PFSK-1 (cell line): ENCODE measurements around the gene JKAMP.

Source experiments
- FOXP2 ChIP-seq: optimal IDR thresholded peaks from 2 replicates; pipeline ENCODE3; 2011; ENCODE audit warnings: borderline replicate concordance, control low read depth, inconsistent platforms; ENCODE audit not compliant: insufficient read depth; ENCODE audit errors: extremely low read length, extremely low read depth
- POLR2AphosphoS5 ChIP-seq: IDR thresholded peaks from 2 replicates; pipeline ENCODE4 v1.6.1; 2012; ENCODE audit warnings: low read depth, mild to moderate bottlenecking, control low read depth, low read length, moderate library complexity
- SIN3A ChIP-seq: IDR thresholded peaks from 2 replicates; pipeline ENCODE4 v1.6.1; 2012; ENCODE audit warnings: mild to moderate bottlenecking, low read length, moderate library complexity, borderline replicate concordance; ENCODE audit not compliant: insufficient read depth
- TAF1 ChIP-seq: IDR thresholded peaks from 2 replicates; pipeline ENCODE4 v1.6.1; 2012; ENCODE audit warnings: low read length, control low read depth, borderline replicate concordance; ENCODE audit not compliant: insufficient read depth
- TF ChIP-seq, protein P1 (sequence below), 2 experiments: IDR thresholded peaks; 2 replicates each; pipeline versions ENCODE4 v1.6.1 to v1.8.0; 2011 to 2012; ENCODE audit warnings: low read depth in 2 of 2, low read length in 2 of 2, control low read depth in 1 of 2, inconsistent platforms in 1 of 2, mild to moderate bottlenecking in 1 of 2, moderate library complexity in 1 of 2; ENCODE audit not compliant: insufficient read depth in 1 of 2

JKAMP gene

DNA sequence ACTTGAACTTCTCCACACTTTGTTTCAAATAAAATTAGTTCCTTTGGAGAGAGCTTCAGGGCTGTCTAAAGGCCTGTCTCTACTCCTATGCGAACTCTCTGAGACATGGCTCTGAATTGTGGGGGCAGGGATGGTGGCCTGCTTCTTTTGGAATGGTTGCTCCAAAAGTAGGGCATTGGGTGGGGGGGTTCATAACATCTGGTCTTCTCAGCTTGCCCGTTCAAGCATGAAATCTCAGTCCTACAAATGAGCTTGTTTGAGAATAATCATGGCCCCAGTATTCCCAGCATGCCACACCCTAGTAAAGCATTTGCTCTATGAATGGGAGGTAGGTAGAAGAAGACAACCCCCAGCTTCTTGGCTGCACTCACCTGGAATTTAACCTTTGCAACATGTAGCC is 25.8 kb upstream of the JKAMP start:
- no peak for TF ChIP-seq SIN3A
- TF ChIP-seq FOXP2: no peak
- no peak for TF ChIP-seq TAF1
- no peak for TF ChIP-seq POLR2AphosphoS5
- TF ChIP-seq, protein P1, sequence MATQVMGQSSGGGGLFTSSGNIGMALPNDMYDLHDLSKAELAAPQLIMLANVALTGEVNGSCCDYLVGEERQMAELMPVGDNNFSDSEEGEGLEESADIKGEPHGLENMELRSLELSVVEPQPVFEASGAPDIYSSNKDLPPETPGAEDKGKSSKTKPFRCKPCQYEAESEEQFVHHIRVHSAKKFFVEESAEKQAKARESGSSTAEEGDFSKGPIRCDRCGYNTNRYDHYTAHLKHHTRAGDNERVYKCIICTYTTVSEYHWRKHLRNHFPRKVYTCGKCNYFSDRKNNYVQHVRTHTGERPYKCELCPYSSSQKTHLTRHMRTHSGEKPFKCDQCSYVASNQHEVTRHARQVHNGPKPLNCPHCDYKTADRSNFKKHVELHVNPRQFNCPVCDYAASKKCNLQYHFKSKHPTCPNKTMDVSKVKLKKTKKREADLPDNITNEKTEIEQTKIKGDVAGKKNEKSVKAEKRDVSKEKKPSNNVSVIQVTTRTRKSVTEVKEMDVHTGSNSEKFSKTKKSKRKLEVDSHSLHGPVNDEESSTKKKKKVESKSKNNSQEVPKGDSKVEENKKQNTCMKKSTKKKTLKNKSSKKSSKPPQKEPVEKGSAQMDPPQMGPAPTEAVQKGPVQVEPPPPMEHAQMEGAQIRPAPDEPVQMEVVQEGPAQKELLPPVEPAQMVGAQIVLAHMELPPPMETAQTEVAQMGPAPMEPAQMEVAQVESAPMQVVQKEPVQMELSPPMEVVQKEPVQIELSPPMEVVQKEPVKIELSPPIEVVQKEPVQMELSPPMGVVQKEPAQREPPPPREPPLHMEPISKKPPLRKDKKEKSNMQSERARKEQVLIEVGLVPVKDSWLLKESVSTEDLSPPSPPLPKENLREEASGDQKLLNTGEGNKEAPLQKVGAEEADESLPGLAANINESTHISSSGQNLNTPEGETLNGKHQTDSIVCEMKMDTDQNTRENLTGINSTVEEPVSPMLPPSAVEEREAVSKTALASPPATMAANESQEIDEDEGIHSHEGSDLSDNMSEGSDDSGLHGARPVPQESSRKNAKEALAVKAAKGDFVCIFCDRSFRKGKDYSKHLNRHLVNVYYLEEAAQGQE (IDR thresholded peaks at IDR 0.05; ENCODE audit: insufficient read depth in 1 of 2, low read depth in 2 of 2, low read length in 2 of 2): no peak

DNA sequence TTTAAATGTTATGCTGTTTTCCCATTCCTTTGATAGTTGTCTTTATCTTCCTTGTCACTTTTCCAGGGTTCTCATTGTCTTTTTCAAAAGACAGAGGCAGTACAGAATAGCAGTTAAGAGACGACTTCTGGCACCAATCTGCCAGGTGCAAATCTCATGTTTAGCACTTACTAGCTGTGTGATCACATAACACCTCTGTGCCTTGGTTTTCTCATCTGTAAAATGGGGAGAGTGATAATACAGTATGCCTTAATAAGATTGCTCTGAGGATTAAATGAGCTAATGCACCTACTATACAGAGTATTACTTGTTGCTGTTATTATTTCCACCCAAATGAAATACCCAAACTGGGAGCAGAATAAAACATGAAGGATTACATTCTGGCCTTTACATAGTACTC is 23.9 kb upstream of the JKAMP start:
- TF ChIP-seq SIN3A (no peak), TAF1 (no peak), FOXP2 (no peak), POLR2AphosphoS5 (no peak)
- TF ChIP-seq, protein P1 (IDR thresholded peaks at IDR 0.05; ENCODE audit: insufficient read depth in 1 of 2, low read depth in 2 of 2, low read length in 2 of 2): no peak

DNA sequence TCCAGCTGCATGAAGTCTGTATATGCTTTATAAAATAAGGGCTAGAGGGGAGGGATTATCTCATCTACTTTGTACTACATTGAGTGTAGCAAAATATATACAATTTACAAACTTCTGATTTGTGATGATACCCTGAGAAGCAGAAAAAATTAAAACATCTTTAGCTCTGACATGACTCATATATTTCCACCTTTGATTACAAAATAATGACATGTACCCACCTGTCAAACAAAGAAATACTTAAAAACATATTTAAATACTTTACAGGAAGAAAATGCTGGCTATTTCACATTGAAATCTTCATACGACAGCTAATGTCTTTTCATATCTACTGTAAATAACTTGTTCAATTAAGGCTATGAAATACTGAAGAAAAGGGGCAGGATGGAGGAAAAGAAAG is 22.4 kb upstream of the JKAMP start:
- TF ChIP-seq SIN3A (no peak), TAF1 (no peak), POLR2AphosphoS5 (no peak), FOXP2 (no peak)
- TF ChIP-seq, protein P1 (IDR thresholded peaks at IDR 0.05; ENCODE audit: insufficient read depth in 1 of 2, low read depth in 2 of 2, low read length in 2 of 2): no peak

DNA sequence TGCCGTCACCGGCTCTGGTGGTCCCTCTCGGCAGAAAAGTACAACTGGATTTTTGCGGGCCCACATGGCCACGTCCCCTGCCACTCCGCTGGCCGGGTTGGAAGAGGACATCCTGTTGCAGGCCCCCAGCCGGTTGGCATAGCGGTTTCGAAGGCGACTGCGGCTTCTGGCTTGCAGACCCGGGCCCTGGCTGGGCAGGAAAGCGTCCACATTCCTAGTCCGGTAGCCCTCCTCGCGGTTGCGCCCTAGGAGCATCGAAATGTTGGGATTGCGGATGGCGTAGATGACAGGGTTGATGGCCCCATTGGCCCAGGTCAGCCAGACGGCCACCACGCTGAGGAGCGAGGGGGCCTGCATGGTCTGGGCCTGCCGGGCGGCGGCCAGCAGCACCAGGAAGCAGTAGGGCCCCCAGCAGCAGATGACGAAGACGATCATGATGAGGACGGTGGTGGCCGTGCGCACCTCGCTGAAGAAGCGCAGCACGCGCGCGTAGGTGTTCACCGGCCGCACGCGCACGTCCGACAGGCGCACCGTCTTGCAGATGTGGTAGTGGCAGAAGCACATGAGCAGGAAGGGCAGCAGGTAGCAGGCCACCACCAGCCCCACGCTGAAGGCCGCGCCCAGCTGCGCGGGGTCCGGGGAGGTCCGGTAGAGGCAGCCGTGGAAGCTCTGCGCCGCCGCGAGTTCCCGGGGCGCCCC is 20.4 kb upstream of the JKAMP start:
- no peak for TF ChIP-seq SIN3A
- no peak for TF ChIP-seq FOXP2
- no peak for TF ChIP-seq POLR2AphosphoS5
- TF ChIP-seq, protein P1 (IDR thresholded peaks at IDR 0.05; ENCODE audit: insufficient read depth in 1 of 2, low read depth in 2 of 2, low read length in 2 of 2): no peak
- TF ChIP-seq TAF1: no peak
